ENCODE results near the gene DTNB. TPM values are rescaled to one million over a fixed set of nuclear protein-coding genes. Genes with fewer than 3 reads are reported as not detected.

The DTNB gene
- total RNA-seq, 1 experiment from 2014 or later: 6.7 TPM

DNA sequence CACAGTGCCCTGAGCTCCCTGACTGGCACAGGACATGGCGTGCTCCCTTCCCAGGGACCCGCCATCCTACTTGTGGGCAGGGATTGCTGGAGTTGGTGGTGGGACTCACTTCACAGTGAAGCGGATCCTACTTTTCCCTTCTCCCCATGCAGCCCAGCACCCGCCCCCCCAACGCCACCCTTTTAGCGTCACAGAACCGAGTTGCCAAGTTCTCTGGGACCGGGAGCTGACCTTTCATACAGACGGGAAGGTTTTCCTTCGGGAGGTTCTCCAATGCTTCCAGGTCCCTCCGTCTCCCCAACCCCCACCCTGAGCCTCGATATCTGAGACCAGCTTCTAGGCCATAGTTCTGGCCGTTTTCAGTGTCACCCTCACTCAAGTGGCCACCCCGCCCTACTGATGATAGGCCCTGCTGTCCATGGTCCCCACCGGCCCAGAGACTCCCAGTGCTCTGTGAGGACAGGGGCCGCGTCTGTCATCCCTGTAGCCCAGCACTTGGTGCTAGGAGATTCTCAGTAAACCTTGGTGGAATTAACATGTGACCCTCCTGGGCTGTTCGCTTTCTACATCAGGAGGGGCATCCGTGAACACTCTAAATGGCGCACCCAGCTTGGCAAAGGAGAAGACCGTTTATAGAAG is 330.1 kb downstream of the DTNB start:
- DNase-seq (ENCODE audit: low read depth): no peak

- DNase-seq (ENCODE audit: low read depth): peak; percentile 69
Measured at GRCh38 chr2:25342372-25343186, 330.8 kb downstream of the DTNB start.

GRCh38 chr2:25341753-25342371 is 331.5 kb downstream of the DTNB start, which contains the start of gene DNMT3A:
DNMT3A (minus strand) TSS chr2:25341925; CDS start chr2:25313984, 27,941 bp downstream.
- peak; percentile 55 for DNase-seq (ENCODE audit: low read depth)

DNA sequence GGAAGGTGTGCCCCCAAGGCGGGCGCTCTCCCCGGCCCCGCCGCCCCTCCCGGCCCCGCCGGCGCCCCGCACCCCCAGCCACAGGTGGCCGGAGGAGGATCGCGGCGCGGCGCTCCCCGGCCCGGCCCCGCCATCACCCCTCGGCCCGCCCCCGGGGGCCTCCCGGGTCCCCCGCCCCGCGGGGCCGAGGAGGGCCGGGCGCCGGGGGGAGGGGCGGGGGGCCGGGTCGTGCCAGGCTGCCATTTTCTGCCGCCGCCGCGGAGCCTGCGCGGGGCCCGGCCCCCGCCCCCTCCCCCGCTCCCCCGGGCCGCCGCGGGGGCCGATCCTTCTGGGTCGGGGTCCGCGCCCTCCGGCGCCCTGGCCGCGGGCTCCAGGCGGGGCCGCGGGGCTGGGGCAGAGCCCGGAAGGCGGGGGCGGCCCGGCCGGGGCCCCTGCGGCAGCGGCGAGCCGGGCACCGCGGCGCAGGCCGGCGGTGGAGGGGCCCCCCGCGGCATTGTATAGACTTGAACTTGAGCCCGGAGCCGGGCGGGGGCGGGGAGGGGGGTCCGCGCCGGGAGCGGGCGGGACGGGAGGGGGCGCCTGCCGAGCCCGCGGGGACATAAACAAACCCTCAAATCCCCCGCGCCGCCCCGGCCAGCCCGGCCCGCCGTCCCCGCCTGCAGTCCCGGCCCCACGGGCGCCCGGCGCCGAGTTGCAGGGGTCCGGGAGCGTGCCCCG is 332.2 kb downstream of the DTNB start:
- DNase-seq (ENCODE audit: low read depth): no peak

- no peak for DNase-seq (ENCODE audit: low read depth)
Measured at GRCh38 chr2:25340181-25340921, 333.0 kb downstream of the DTNB start.

DNA sequence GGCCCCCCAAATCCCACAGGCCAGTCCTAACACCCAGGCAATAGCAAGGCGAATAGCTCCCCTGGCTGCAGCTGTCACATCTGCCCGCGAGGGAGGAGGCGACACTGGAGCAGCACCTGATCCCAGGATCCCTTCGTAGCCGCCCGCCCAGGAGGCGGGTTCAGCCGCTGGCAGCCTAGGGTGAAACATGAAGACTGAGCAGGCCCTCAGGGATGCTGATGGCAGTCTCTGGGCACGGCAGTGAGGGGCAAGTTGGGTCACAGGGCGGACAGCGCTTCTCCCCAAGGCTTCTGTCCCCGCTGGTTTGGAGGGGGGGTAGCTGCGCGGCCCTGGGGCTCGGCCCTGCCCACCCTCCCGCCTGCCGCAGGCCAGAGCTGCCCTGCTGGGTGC is 333.6 kb downstream of the DTNB start:
- DNase-seq (ENCODE audit: low read depth): no peak

DNA sequence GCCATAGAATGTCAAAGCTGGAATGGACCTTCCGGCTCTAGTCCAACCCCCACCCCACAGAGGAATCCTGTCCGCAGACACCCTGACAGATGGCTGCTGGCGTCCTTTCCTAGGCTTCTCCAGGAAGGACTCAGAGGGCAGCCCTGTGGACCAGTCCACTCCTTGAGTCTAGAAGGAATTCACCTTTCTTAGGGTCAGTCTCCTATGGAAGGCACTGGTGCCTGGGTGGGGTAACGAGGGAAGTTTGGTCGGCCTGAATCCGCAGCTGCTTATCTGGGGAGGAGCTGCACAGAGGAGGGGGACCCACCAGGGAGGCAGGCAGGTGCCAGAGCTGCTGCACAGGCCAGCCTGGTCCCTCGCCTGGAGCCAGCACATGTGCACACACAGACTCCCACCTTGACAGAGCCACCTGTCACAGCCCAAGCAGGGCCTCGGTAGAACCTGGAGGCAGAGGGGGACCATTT is 334.1 kb downstream of the DTNB start:
- no peak for DNase-seq (ENCODE audit: low read depth)

DNA sequence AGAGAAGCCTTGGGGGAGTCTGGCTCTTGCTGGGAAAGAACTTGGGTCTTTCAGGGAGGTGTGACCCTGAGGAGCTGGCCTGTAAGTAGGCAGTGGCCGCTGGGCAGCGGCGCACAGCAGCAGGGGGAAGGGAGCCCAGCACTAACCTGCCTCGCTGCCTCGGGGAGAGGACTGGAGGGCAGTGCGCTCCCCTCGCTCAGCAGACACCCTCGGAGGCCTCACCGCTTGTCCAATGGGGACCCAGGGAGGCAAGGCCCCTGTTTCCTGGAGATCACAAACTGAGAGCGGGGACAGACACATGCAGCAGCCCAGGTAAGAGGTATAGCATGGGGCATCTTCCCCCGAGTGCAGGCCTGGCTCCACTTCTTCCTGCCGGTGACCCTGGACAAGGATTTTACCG is 335.0 kb downstream of the DTNB start:
- no peak for DNase-seq (ENCODE audit: low read depth)

DNA sequence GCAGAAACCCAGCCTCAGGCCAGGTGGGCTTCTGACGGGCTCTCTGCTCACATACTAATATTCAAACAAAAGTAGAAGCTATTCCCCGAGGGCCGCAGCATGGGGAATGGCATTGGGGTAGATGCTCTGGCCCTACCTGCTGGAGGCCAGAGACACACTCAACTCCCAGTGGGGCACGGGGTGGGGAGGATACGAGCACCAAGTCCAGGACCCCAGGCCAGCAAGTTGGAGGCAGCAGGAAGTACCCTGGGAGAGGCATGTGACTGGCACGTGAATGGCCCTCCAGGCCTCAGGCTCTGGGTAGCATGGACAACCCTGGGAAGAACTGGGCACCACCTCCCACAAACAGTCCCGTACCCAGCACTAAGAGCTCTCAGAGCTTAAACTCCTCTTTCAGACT is 335.5 kb downstream of the DTNB start:
- no peak for DNase-seq (ENCODE audit: low read depth)

GRCh38 chr2:25337276-25337675 is 336.1 kb downstream of the DTNB start:
- DNase-seq (ENCODE audit: low read depth): no peak

GRCh38 chr2:25336383-25336841 is 337.0 kb downstream of the DTNB start:
- DNase-seq (ENCODE audit: low read depth): no peak

DNA sequence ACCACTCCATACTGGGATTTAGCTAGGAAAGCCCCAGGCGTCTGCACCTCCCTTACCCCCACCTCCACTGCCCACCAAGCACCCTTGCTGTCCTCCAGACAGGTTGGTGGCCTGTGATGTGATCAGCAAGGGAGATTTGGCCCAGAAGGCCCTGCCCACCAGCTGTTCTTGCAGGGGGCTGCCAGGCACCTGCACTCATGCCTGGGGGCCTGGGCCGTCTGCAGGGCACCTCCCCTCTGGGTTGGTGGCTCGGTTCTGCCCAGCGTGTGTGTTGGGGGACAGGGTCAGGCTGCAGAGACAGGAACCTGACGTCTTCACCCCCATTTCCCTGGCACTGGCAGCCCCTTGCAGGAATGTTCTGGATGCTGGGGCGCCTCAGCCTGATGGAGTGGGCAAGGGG is 337.4 kb downstream of the DTNB start:
- DNase-seq (ENCODE audit: low read depth): no peak

DNA sequence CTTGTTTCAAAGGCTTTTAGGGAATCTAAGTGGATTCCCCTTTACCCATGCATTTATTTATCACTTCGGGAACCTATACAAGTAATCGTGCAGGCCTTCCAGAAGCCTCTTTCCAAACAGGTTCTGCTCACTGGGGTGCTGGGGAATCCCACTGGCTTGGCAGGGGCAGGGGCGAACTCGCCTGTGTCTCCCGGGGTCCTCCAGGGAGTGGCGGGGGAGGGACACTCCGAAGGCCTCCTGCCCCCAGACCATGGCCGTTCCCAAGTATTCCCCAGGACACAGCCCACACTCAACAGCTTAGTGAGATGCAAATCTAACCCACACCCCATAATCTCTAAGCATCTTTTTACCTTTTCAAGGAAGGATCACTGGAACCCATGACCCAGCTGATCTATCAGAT is 338.2 kb downstream of the DTNB start:
- DNase-seq (ENCODE audit: low read depth): no peak

DNA sequence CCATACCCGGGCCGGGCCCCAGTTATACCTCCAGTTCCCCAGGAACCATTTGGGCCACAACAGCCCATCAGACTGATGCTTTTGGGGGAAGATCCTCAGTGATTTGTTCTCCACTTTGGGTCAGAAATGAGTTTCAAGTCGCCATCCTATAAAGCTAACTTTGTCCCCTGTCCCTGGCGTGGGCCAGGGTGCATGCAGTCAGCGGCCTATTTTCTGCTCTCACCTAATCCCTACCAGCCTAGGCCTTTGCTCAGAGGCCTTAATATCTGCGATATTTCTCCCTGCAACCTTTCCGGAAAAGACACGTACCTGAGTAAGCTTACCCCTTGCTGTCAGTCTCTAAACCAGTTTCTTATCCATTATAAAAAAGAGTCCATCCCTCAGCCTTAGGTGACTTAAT is 338.9 kb downstream of the DTNB start:
- no peak for DNase-seq (ENCODE audit: low read depth)

DNA sequence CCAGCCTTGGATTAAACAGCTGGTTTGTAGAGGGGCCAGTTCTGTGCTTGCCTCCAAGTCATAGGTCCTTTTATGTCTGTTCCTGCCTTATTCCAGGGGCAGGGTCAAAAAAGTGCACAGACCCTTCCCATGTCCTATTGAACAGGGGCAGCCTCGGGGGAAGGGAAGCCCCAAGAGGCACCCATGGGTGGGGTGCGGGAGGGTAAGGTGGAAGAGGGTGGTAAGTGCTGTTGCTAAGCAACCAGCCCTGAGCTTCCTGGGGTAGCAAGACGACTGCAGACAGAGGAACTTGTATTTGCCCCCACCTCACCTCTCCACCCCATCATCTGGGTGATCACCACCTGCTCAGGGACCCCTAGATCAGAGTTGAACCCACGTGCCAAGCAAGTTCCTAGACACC is 339.4 kb downstream of the DTNB start:
- no peak for DNase-seq (ENCODE audit: low read depth)

DNA sequence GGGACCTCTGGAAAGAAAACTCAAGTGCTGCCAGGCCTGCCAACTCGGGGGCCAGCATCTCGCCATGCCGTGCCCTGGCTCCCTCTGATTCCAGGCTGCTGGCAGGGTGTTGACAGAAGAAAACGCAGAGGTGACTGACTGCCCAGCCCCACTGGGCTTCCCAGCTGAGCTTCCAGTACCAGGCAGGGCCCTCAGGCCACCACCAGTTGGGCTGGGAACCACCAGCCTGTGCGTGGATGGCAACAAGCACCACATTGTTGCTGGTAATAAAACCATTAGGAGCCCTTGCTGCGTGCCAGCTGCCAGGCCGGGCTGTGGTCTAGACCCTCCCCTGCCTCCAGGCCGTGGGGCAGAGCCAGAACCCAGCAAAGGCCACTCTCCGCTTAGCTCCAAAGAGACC is 340.8 kb downstream of the DTNB start:
- no peak for DNase-seq (ENCODE audit: low read depth)

DNA sequence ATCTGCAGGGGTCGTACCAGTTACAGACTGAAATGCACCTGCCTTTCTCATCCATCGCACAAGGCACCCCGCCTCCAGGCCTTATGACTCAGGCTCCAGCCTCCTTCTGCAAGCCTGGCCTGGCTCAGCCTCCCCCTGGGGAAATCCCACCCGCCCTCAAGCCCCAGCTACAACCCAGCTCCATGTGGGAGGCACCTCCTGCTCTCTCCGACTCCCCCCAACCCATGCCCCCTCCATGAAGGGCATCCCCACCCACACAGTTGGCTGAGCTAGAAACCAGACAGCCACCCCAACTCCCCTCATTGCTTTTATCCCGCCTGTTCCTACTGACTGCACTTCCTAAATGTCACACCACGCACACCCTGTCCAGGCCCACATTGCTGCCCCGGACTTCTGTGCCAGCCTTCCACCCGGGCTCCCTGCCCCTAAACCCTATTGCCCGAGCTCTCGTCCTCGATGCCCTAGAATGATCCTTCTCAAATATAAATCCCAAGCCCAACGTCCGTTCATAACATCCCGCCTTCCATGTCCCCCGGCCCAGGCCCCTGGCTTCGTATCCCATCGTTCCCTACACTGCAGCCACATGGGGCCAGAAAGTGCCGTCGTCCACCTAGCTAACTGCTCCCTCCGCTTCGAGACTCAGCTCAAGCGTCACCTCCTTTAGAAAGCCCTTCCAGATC is 341.6 kb downstream of the DTNB start:
- no peak for DNase-seq (ENCODE audit: low read depth)

GRCh38 chr2:25330937-25331336 is 342.4 kb downstream of the DTNB start:
- no peak for DNase-seq (ENCODE audit: low read depth)

- DNase-seq (ENCODE audit: low read depth): no peak
Measured at GRCh38 chr2:25330273-25330672, 343.1 kb downstream of the DTNB start.

All from LHCN-M2 (cell line).